GM23248 (cell line): Measurements from ENCODE around the gene CDCP2. TPM values are rescaled to one million over a fixed set of nuclear protein-coding genes. Genes with fewer than 3 reads are reported as not detected.

Experiments
- DNase-seq: peaks from one replicate; pipeline ENCODE4 v3.0.0-alpha.2; 2015
- H2AFZ ChIP-seq: fragments of 200-600 bp; sonication (generic); 2 replicates; pipeline ENCODE4 v1.6.1; 2016; ENCODE audit warnings: antibody characterized with exemption
- H3F3A ChIP-seq: fragments of 200-600 bp; sonication (generic); 2 replicates; pipeline ENCODE4 v1.6.1; 2016; ENCODE audit warnings: mild to moderate bottlenecking, antibody characterized with exemption, mixed run types; ENCODE audit not compliant: insufficient read depth
- H3K27ac ChIP-seq: fragments of 200-600 bp; sonication (generic); 2 replicates; pipeline ENCODE4 v1.5.1; 2016; ENCODE audit warnings: mild to moderate bottlenecking
- H3K27me3 ChIP-seq: fragments of 200-600 bp; sonication (generic); replicated peaks from 2 replicates; pipeline ENCODE4 v1.6.1; 2016; ENCODE audit warnings: mild to moderate bottlenecking; ENCODE audit not compliant: insufficient read depth
- H3K36me3 ChIP-seq: fragments of 200-600 bp; sonication (generic); 2 replicates; pipeline ENCODE4 v1.6.1; 2016; ENCODE audit warnings: low read depth, mild to moderate bottlenecking
- H3K4me1 ChIP-seq: fragments of 200-600 bp; sonication (generic); 2 replicates; pipeline ENCODE4 v1.6.1; 2016; ENCODE audit warnings: mild to moderate bottlenecking; ENCODE audit not compliant: insufficient read depth
- H3K4me2 ChIP-seq: fragments of 200-600 bp; sonication (generic); one replicate; pipeline ENCODE4 v1.6.1; 2016; ENCODE audit warnings: mild to moderate bottlenecking; ENCODE audit not compliant: unreplicated experiment
- H3K4me3 ChIP-seq: fragments of 200-600 bp; sonication (generic); 2 replicates; pipeline ENCODE4 v1.5.1; 2016; ENCODE audit warnings: mild to moderate bottlenecking
- H3K79me2 ChIP-seq: fragments of 200-600 bp; sonication (generic); 2 replicates; pipeline ENCODE4 v1.6.1; 2016; ENCODE audit warnings: mild to moderate bottlenecking; ENCODE audit not compliant: insufficient read depth
- H3K9ac ChIP-seq: fragments of 200-600 bp; sonication (generic); 2 replicates; pipeline ENCODE4 v1.6.1; 2016; ENCODE audit warnings: mild to moderate bottlenecking
- H3K9me2 ChIP-seq: fragments of 200-600 bp; sonication (generic); 2 replicates; pipeline ENCODE4 v1.6.1; 2016; ENCODE audit warnings: mixed run types, mild to moderate bottlenecking, moderate library complexity; ENCODE audit not compliant: insufficient read depth
- H3K9me3 ChIP-seq: fragments of 200-600 bp; sonication (generic); one replicate; pipeline ENCODE4 v1.6.1; 2017; ENCODE audit warnings: low read depth
- H4K20me1 ChIP-seq: fragments of 200-600 bp; sonication (generic); 2 replicates; pipeline ENCODE4 v1.6.0; 2016; ENCODE audit not compliant: insufficient read depth
- EZH2 ChIP-seq: fragments of 200-600 bp; sonication (generic); IDR thresholded peaks from 2 replicates; pipeline ENCODE4 v1.6.1; 2018; ENCODE audit warnings: antibody characterized with exemption, mild to moderate bottlenecking; ENCODE audit not compliant: insufficient read depth, poor library complexity, severe bottlenecking
- EZH2phosphoT487 ChIP-seq: fragments of 200-600 bp; sonication (generic); IDR thresholded peaks from 2 replicates; pipeline ENCODE4 v1.6.1; 2018; ENCODE audit warnings: antibody characterized with exemption, moderate library complexity, mild to moderate bottlenecking, low read depth; ENCODE audit not compliant: insufficient read depth
- WGBS, 2 experiments: methylation state at CpG; one replicate each; pipeline ENCODE4 v1.1.6; 2015 to 2017; ENCODE audit warnings: low lambda C conversion rate in 2 of 2, low coverage in 1 of 2; ENCODE audit errors: missing lambda C conversion rate in 2 of 2; 5-methylcytosine and 5-hydroxymethylcytosine counted together
- in situ Hi-C: fragments of 300-500 bp; cut with MboI; formaldehyde crosslinking; loops from 2 replicates; pipeline ENCODE4 v1.15.0; 2020
- polyA plus RNA-seq: library from polyadenylated mRNA; unstranded; fragments of >200 nt; fragmentation: Nextera tagmentation; extraction: Ambion mirVana; gene quantifications from 2 replicates; pipeline ENCODE4 v1.2.1, GENCODE V29; 2016
- total RNA-seq: library from RNA; depleted of rRNA; stranded (reverse); fragments of >200 nt; shearing (Covaris generic); gene quantifications from 2 replicates; pipeline ENCODE4 v1.2.3, GENCODE V29; 2014

Gene CDCP2
- total and polyA plus RNA-seq, 2 experiments from 2014 or later, result not detected

- WGBS, 2 experiments, result 86 to 94% methylated on average over 4 of the region's 4 CpGs
These were observed 21.3 kb upstream of the CDCP2 start for GRCh38 chr1:54174106-54174505.

GRCh38 chr1:54173681-54174080 is 20.9 kb upstream of the CDCP2 start:
- no peak overlapping the region for H3K9ac ChIP-seq
- H3K4me1 ChIP-seq, result no peaks in the 10 kb centered on the region
- in situ Hi-C loops, result no loop called here
- DNase-seq, result no peak
- H3K4me3 ChIP-seq, result no peak overlapping the region
- no peaks in the 10 kb centered on the region for H3K36me3 ChIP-seq
- H2AFZ ChIP-seq, result no peak overlapping the region
- no peaks in the 10 kb centered on the region for H3K27me3 ChIP-seq
- no peaks in the 10 kb centered on the region for H4K20me1 ChIP-seq
- TF ChIP-seq EZH2 (no peak), EZH2phosphoT487 (no peak)
- no peaks in the 10 kb centered on the region for H3K9me2 ChIP-seq
- no peak overlapping the region for H3K4me2 ChIP-seq
- no peaks in the 10 kb centered on the region for H3F3A ChIP-seq
- H3K9me3 ChIP-seq, result no peaks in the 10 kb centered on the region
- H3K27ac ChIP-seq, result no peak overlapping the region
- no peaks in the 10 kb centered on the region for H3K79me2 ChIP-seq
- 81 to 83% methylated on average over 9 of the region's 9 CpGs for WGBS, 2 experiments

More at GRCh38 chr1:54174106-54174505, 21.3 kb upstream of the CDCP2 start:
- DNase-seq, result no peak
- Histone ChIP-seq H3K4me2 (no peak overlapping the region), H4K20me1 (no peaks in the 10 kb centered on the region), H3K36me3 (no peaks in the 10 kb centered on the region), H3K9ac (no peak overlapping the region), H3K27ac (no peak overlapping the region), H3K9me2 (no peaks in the 10 kb centered on the region), H3K4me3 (no peak overlapping the region), H3K27me3 (no peaks in the 10 kb centered on the region), H2AFZ (no peak overlapping the region), H3F3A (no peaks in the 10 kb centered on the region), H3K9me3 (no peaks in the 10 kb centered on the region), H3K4me1 (no peaks in the 10 kb centered on the region), H3K79me2 (no peaks in the 10 kb centered on the region)
- in situ Hi-C loops, result no loop called here
- TF ChIP-seq EZH2 (no peak), EZH2phosphoT487 (no peak)

GRCh38 chr1:54172614-54173599 is 20.1 kb upstream of the CDCP2 start:
- DNase-seq, result no peak
- Histone ChIP-seq H3K4me3 (no peak overlapping the region), H3K9me3 (no peaks in the 10 kb centered on the region), H3K9ac (no peak overlapping the region), H3K79me2 (no peaks in the 10 kb centered on the region), H2AFZ (no peak overlapping the region), H3K9me2 (no peaks in the 10 kb centered on the region), H3K27me3 (no peaks in the 10 kb centered on the region), H4K20me1 (no peaks in the 10 kb centered on the region), H3K36me3 (no peaks in the 10 kb centered on the region), H3K4me2 (no peak overlapping the region), H3K27ac (no peak overlapping the region), H3F3A (no peaks in the 10 kb centered on the region), H3K4me1 (no peaks in the 10 kb centered on the region)
- 89 to 90% methylated on average over 10 of the region's 10 CpGs for WGBS, 2 experiments
- TF ChIP-seq EZH2phosphoT487, result no peak
- TF ChIP-seq EZH2, result no peak
- in situ Hi-C loops, result no loop called here

- Histone ChIP-seq H3K9ac (no peak overlapping the region), H2AFZ (no peak overlapping the region), H3F3A (peaks cover 9% of the 10 kb centered on the region; the same call in 1 of the 2 replicates), H3K27ac (no peak overlapping the region), H3K9me2 (no peaks in the 10 kb centered on the region), H3K4me1 (no peaks in the 10 kb centered on the region), H3K9me3 (no peaks in the 10 kb centered on the region), H3K4me3 (no peak overlapping the region), H3K79me2 (no peaks in the 10 kb centered on the region), H3K27me3 (no peaks in the 10 kb centered on the region), H4K20me1 (no peaks in the 10 kb centered on the region), H3K4me2 (no peak overlapping the region), H3K36me3 (no peaks in the 10 kb centered on the region)
- WGBS, 2 experiments, result 87 to 94% methylated on average over 8 of the region's 8 CpGs
- in situ Hi-C loops, result no loop called here
- DNase-seq, result no peak
- no peak for TF ChIP-seq EZH2phosphoT487
- no peak for TF ChIP-seq EZH2
These were observed 18.8 kb upstream of the CDCP2 start for GRCh38 chr1:54171606-54172005.
